B cell (primary cell): ENCODE data around the gene JARID2.

Experiments
- CTCF ChIP-seq: fragments of 200-600 bp; IDR thresholded peaks from one replicate; pipeline ENCODE4 v1.8.0; 2022; ENCODE audit warnings: antibody characterized with exemption, mild to moderate bottlenecking
- EZH2 ChIP-seq: IDR thresholded peaks from 2 replicates; pipeline ENCODE4 v1.6.1; 2012; ENCODE audit warnings: borderline replicate concordance, low read depth, mild to moderate bottlenecking, moderate library complexity, low read length; ENCODE audit not compliant: insufficient read depth, poor library complexity, severe bottlenecking

GRCh38 chr6:15462256-15462655, 216.4 kb downstream of the JARID2 start:
- TF ChIP-seq CTCF (no peak), EZH2 (no peak)
